ENCODE measurements around the gene GPR183. TPM values are rescaled to one million over a fixed set of nuclear protein-coding genes. Genes with fewer than 3 reads are reported as not detected.

Gene GPR183
- total RNA-seq, 1 experiment from 2014 or later, result 0.15 TPM

DNA sequence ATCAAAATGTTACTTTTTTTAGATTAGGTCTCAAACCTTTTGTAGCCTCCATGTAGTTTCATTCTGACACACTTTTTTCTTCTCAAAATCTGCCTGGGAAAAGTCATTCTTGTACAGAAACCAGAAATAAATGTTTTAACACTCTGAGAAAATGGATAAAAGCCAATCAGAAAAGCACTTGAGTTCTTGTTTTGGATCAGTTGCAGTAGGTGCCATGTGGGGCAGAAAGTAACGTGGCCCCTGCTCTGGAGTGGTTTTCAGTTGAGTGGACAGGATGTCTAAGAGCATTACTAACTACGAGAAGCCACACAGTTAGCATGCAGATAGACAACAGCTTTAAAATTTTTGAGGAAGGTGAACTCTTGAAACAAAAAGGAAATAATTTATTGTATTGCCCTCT lies 19.1 kb downstream of the GPR183 start:
- no peak overlapping the region for H3K4me3 ChIP-seq (ENCODE audit: low read depth in 2 of 2, low read length in 2 of 2)
- CTCF ChIA-PET, result no interaction called here
- ATAC-seq, result no peak

DNA sequence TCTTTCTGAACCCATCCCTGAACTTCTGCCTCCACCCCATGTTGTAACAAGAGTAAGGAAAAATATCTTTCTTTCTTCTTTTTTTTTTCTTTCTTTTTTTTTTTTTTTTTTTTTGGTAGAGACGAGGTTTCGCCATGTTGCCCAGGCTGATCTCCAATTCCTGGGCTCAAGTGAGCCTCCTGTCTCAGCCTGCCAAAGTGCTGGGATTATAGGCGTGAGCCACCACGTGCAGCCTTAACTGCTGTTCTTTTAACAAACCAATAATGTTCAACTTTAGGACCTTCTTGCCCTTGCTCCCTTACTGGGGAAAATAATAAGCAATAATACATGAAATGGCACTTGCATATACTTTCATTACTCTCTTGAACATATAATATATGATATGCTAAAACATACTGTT lies 19.6 kb downstream of the GPR183 start:
- TF ChIP-seq SIN3A (IDR thresholded peaks at IDR 0.05; ENCODE audit: borderline replicate concordance, insufficient read depth, low read depth, low read length) (no peak), TCF7L2 (IDR thresholded peaks at IDR 0.05; ENCODE audit: low read depth, low read length) (no peak), POLR2AphosphoS5 (IDR thresholded peaks at IDR 0.05; ENCODE audit: low read depth, low read length) (no peak)
- TF ChIP-seq, protein P1, sequence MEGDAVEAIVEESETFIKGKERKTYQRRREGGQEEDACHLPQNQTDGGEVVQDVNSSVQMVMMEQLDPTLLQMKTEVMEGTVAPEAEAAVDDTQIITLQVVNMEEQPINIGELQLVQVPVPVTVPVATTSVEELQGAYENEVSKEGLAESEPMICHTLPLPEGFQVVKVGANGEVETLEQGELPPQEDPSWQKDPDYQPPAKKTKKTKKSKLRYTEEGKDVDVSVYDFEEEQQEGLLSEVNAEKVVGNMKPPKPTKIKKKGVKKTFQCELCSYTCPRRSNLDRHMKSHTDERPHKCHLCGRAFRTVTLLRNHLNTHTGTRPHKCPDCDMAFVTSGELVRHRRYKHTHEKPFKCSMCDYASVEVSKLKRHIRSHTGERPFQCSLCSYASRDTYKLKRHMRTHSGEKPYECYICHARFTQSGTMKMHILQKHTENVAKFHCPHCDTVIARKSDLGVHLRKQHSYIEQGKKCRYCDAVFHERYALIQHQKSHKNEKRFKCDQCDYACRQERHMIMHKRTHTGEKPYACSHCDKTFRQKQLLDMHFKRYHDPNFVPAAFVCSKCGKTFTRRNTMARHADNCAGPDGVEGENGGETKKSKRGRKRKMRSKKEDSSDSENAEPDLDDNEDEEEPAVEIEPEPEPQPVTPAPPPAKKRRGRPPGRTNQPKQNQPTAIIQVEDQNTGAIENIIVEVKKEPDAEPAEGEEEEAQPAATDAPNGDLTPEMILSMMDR (IDR thresholded peaks at IDR 0.05), result no peak
- intact Hi-C loops (cut with micrococcal nuclease; ENCODE audit: unreplicated experiment) (no loop called here), in situ Hi-C loops (cut with HindIII; ENCODE audit: low pct_unique_long_range_greater_than_20kb, low sequenced_read_pairs) (no loop called here)
- H3K4me1 ChIP-seq (ENCODE audit: control insufficient read depth, insufficient read depth, low read length), result no peaks in the 10 kb centered on the region
- no peak overlapping the region for H3K27ac ChIP-seq (ENCODE audit: low read length)
- no peaks in the 10 kb centered on the region for H3K9me3 ChIP-seq (ENCODE audit: control insufficient read depth, insufficient read depth, low read depth, low read length)
- CTCF ChIA-PET, result no interaction called here
- DNase-seq (ENCODE audit: low read depth, low spot score), result no peak
- no peak for ATAC-seq
- no peaks in the 10 kb centered on the region for H3K36me3 ChIP-seq (ENCODE audit: control insufficient read depth, insufficient read depth, low read length)
- H3K27me3 ChIP-seq (ENCODE audit: control insufficient read depth, insufficient read depth, low read length), result no peaks in the 10 kb centered on the region
- no TSS peak for BruUV-seq (replicated peaks)
- no peak overlapping the region for H3K4me3 ChIP-seq (ENCODE audit: low read depth in 2 of 2, low read length in 2 of 2)
- POLR2A ChIA-PET, result interaction anchor here (0.6 kb wide), 1 partner anchor 12 kb away, joined by 3 read pairs; no protein-coding TSS in a partner anchor

More for the DNA sequence above, 19.1 kb downstream of the GPR183 start:
- Histone ChIP-seq H3K27ac (ENCODE audit: low read length) (no peak overlapping the region), H3K4me1 (ENCODE audit: control insufficient read depth, insufficient read depth, low read length) (no peaks in the 10 kb centered on the region), H3K9me3 (ENCODE audit: control insufficient read depth, insufficient read depth, low read depth, low read length) (no peaks in the 10 kb centered on the region), H3K27me3 (ENCODE audit: control insufficient read depth, insufficient read depth, low read length) (no peaks in the 10 kb centered on the region), H3K36me3 (ENCODE audit: control insufficient read depth, insufficient read depth, low read length) (no peaks in the 10 kb centered on the region)
- in situ Hi-C loops (cut with HindIII; ENCODE audit: low pct_unique_long_range_greater_than_20kb, low sequenced_read_pairs), result no loop called here
- intact Hi-C loops (cut with micrococcal nuclease; ENCODE audit: unreplicated experiment), result no loop called here
- BruUV-seq (replicated peaks), result no TSS peak
- POLR2A ChIA-PET, result no interaction called here
- DNase-seq (ENCODE audit: low read depth, low spot score), result no peak
- TF ChIP-seq SIN3A (IDR thresholded peaks at IDR 0.05; ENCODE audit: borderline replicate concordance, insufficient read depth, low read depth, low read length) (no peak), POLR2AphosphoS5 (IDR thresholded peaks at IDR 0.05; ENCODE audit: low read depth, low read length) (no peak), TCF7L2 (IDR thresholded peaks at IDR 0.05; ENCODE audit: low read depth, low read length) (no peak)
- TF ChIP-seq, protein P1 (IDR thresholded peaks at IDR 0.05), result no peak
- TF ChIP-seq, protein P2, sequence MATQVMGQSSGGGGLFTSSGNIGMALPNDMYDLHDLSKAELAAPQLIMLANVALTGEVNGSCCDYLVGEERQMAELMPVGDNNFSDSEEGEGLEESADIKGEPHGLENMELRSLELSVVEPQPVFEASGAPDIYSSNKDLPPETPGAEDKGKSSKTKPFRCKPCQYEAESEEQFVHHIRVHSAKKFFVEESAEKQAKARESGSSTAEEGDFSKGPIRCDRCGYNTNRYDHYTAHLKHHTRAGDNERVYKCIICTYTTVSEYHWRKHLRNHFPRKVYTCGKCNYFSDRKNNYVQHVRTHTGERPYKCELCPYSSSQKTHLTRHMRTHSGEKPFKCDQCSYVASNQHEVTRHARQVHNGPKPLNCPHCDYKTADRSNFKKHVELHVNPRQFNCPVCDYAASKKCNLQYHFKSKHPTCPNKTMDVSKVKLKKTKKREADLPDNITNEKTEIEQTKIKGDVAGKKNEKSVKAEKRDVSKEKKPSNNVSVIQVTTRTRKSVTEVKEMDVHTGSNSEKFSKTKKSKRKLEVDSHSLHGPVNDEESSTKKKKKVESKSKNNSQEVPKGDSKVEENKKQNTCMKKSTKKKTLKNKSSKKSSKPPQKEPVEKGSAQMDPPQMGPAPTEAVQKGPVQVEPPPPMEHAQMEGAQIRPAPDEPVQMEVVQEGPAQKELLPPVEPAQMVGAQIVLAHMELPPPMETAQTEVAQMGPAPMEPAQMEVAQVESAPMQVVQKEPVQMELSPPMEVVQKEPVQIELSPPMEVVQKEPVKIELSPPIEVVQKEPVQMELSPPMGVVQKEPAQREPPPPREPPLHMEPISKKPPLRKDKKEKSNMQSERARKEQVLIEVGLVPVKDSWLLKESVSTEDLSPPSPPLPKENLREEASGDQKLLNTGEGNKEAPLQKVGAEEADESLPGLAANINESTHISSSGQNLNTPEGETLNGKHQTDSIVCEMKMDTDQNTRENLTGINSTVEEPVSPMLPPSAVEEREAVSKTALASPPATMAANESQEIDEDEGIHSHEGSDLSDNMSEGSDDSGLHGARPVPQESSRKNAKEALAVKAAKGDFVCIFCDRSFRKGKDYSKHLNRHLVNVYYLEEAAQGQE (IDR thresholded peaks at IDR 0.05; ENCODE audit: insufficient read depth in 1 of 2, low read depth in 2 of 2, low read length in 1 of 2), result no peak

Measured in Panc1 (cell line).